T-helper 1 cell (primary cell): Measurements from ENCODE around the gene CRHR1.
"Not testable (repeated sequence)": the region's sequence is repeated elsewhere in the genome, so short reads cannot be mapped to it uniquely, and the experiment has no call there.

Experiments
- DNase-seq, 5 donors: peaks; one replicate each; pipeline ENCODE4 v3.0.0-alpha.2; 2012 to 2020
- total RNA-seq, 4 donors: gene quantifications; one replicate each; lab custom pipeline; 2026; lab: John Stamatoyannopoulos, UW

The CRHR1 gene
- total RNA-seq, result 0 to 0.15 (median 0) reads per million in 4 donors

- DNase-seq, result no peak
Measured at GRCh38 chr17:45784293-45784740, at the start of gene CRHR1. CRHR1 (plus strand) TSS chr17:45784320; CDS start chr17:45784545, 225 bp downstream.

GRCh38 chr17:45734598-45734997, 49.5 kb upstream of the CRHR1 start:
- DNase-seq, result no peak

GRCh38 chr17:45735488-45735887, 48.6 kb upstream of the CRHR1 start:
- no peak for DNase-seq

- DNase-seq, result no peak
Measured at GRCh38 chr17:45739786-45740185, 44.3 kb upstream of the CRHR1 start.

GRCh38 chr17:45740553-45741330, 43.4 kb upstream of the CRHR1 start:
- peak in 1 of 5 donors; percentile 23 for DNase-seq

- no peak for DNase-seq
Measured at GRCh38 chr17:45742251-45742650, 41.9 kb upstream of the CRHR1 start.

- DNase-seq, result no peak
Measured at GRCh38 chr17:45743626-45744326, 40.3 kb upstream of the CRHR1 start.

GRCh38 chr17:45744826-45745225, 39.3 kb upstream of the CRHR1 start:
- DNase-seq, result not testable (repeated sequence)

- DNase-seq, result no peak
Measured at GRCh38 chr17:45745601-45746494, 38.3 kb upstream of the CRHR1 start.

- DNase-seq, result no peak
Measured at GRCh38 chr17:45747911-45748310, 36.2 kb upstream of the CRHR1 start.

GRCh38 chr17:45748731-45749310, 35.3 kb upstream of the CRHR1 start:
- DNase-seq, result no peak

GRCh38 chr17:45749831-45750335, 34.2 kb upstream of the CRHR1 start:
- no peak for DNase-seq

- no peak for DNase-seq
Measured at GRCh38 chr17:45750779-45751440, 33.2 kb upstream of the CRHR1 start.

GRCh38 chr17:45751466-45751865, 32.7 kb upstream of the CRHR1 start:
- DNase-seq, result no peak

GRCh38 chr17:45752246-45752645, 31.9 kb upstream of the CRHR1 start:
- no peak for DNase-seq

- DNase-seq, result no peak
Measured at GRCh38 chr17:45753645-45754225, 30.4 kb upstream of the CRHR1 start.

- no peak for DNase-seq
Measured at GRCh38 chr17:45755050-45755449, 29.1 kb upstream of the CRHR1 start.

- no peak for DNase-seq
Measured at GRCh38 chr17:45756266-45756991, 27.7 kb upstream of the CRHR1 start.

GRCh38 chr17:45757431-45758218, 26.5 kb upstream of the CRHR1 start:
- no peak for DNase-seq

GRCh38 chr17:45758544-45758943, 25.6 kb upstream of the CRHR1 start:
- DNase-seq, result no peak
